ENCODE results near the gene POLR3K. TPM values are rescaled to one million over a fixed set of nuclear protein-coding genes. Genes with fewer than 3 reads are reported as not detected.
A peak's percentile ranks its signal among the peaks of the same experiment; 100 is the strongest.

POLR3K gene
- total and polyA plus RNA-seq, 2 donors (not counting 3 experiments of a cell fraction or from before 2014, with no cell fraction given): 20.6 to 33.2 TPM

GRCh38 chr16:77273-77806 lies 23.9 kb upstream of the POLR3K start:
- intact Hi-C loops (cut with micrococcal nuclease) (loop anchor here (2.0 kb wide), 1 partner anchor 25 kb away; the partner anchor contains the start of genes POLR3K and SNRNP25), dilution Hi-C loops (cut with MboI; ENCODE audit: extremely low pct_ligation_motif_present, low sequenced_read_pairs) (no loop called here)
- H3K36me3 ChIP-seq (ENCODE audit: control insufficient read depth in 2 of 2, extremely low read depth in 1 of 2, insufficient read depth in 2 of 2, low read length in 2 of 2): peaks cover 4 to 7% of the 10 kb centered on the region in 2 experiments
- FAIRE-seq (peak; percentile 64), DNase-seq (ENCODE audit: low read depth, low spot score) (peak; percentile 65)
- H3K27ac ChIP-seq (ENCODE audit: insufficient read depth, low read depth, low read length): peak overlapping the region; percentile 92
- peak overlapping the region; percentile 86 for H3K4me2 ChIP-seq (ENCODE audit: insufficient read depth, low read length)
- no peaks in the 10 kb centered on the region for H3K27me3 ChIP-seq (ENCODE audit: control insufficient read depth in 2 of 2, insufficient read depth in 2 of 2, low read length in 2 of 2)
- H3K9ac ChIP-seq (replicated peaks; ENCODE audit: extremely low read depth, insufficient read depth, low read length): peak overlapping the region; percentile 94
- H3K9me1 ChIP-seq (replicated peaks; ENCODE audit: control insufficient read depth, extremely low read depth, insufficient read depth, low read length): no peaks in the 10 kb centered on the region
- CTCF ChIA-PET: interaction anchor here (1.0 to 18.5 kb wide), 3 partner anchors 12 to 30 kb away, joined by 6 to 790 read pairs (median 63); no protein-coding TSS in a partner anchor
- H4K20me1 ChIP-seq (replicated peaks; ENCODE audit: control insufficient read depth, extremely low read depth, insufficient read depth, low read length): no peaks in the 10 kb centered on the region
- BruUV-seq (replicated peaks): TSS peak; percentile 41
- H3K4me1 ChIP-seq (ENCODE audit: control insufficient read depth, extremely low read depth, insufficient read depth, low read length): peaks cover 35% of the 10 kb centered on the region
- peak overlapping the region in 1 of 3 experiments; percentile 73 for H3K4me3 ChIP-seq (replicated peaks in 1 of 3; ENCODE audit: insufficient read depth in 1 of 3, low read depth in 1 of 3, low read length in 3 of 3)
- peaks cover 4% of the 10 kb centered on the region for H3K79me2 ChIP-seq (ENCODE audit: control insufficient read depth, insufficient read depth, low read length)
- TF ChIP-seq POLR2A (IDR thresholded peaks at IDR 0.05; ENCODE audit: low read depth, low read length) (peak; percentile 38), EZH2 (IDR thresholded peaks at IDR 0.05; ENCODE audit: borderline replicate concordance, low read depth, low read length, severe bottlenecking) (no peak), MAX (IDR thresholded peaks at IDR 0.05; ENCODE audit: insufficient read depth, insufficient read length) (no peak), MYC (IDR thresholded peaks at IDR 0.05; ENCODE audit: low read depth, low read length) (no peak), FOS (IDR thresholded peaks at IDR 0.05; ENCODE audit: borderline replicate concordance, insufficient read depth, low read length) (no peak), POLR2AphosphoS5 (IDR thresholded peaks at IDR 0.05; ENCODE audit: insufficient read depth, low read depth, low read length) (peak; percentile 23), JUN (IDR thresholded peaks at IDR 0.05; ENCODE audit: borderline replicate concordance, insufficient read depth, insufficient read length, low read depth) (no peak), GATA2 (IDR thresholded peaks at IDR 0.05; ENCODE audit: insufficient read depth, insufficient read length, low read depth, low read length) (no peak)
- TF ChIP-seq, protein P1, sequence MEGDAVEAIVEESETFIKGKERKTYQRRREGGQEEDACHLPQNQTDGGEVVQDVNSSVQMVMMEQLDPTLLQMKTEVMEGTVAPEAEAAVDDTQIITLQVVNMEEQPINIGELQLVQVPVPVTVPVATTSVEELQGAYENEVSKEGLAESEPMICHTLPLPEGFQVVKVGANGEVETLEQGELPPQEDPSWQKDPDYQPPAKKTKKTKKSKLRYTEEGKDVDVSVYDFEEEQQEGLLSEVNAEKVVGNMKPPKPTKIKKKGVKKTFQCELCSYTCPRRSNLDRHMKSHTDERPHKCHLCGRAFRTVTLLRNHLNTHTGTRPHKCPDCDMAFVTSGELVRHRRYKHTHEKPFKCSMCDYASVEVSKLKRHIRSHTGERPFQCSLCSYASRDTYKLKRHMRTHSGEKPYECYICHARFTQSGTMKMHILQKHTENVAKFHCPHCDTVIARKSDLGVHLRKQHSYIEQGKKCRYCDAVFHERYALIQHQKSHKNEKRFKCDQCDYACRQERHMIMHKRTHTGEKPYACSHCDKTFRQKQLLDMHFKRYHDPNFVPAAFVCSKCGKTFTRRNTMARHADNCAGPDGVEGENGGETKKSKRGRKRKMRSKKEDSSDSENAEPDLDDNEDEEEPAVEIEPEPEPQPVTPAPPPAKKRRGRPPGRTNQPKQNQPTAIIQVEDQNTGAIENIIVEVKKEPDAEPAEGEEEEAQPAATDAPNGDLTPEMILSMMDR (IDR thresholded peaks at IDR 0.05; ENCODE audit: extremely low read depth in 1 of 2, insufficient read depth in 1 of 2, low read depth in 1 of 2, low read length in 2 of 2): no peak
- no peak overlapping the region for H2AFZ ChIP-seq (ENCODE audit: low read depth, low read length)
- H3K9me3 ChIP-seq (replicated peaks; ENCODE audit: control insufficient read depth, insufficient read depth, low read length): no peaks in the 10 kb centered on the region
- POLR2A ChIA-PET: no interaction called here

All from endothelial cell of umbilical vein (primary cell).